Activated naive CD4-positive, alpha-beta T cell treated with anti-CD3 and anti-CD28 coated beads, Interleukin-2, amount 10 ng/mL, durations not matched to agents 7 days and 5 days (primary cell): ENCODE data around the gene FBN3.
"Not testable (repeated sequence)": the region's sequence is repeated elsewhere in the genome, so short reads cannot be mapped to it uniquely, and the experiment has no call there.

ENCODE experiments used
- CTCF ChIA-PET: fragments of 350-600 bp; sonication (Branson Sonifier 250); formaldehyde crosslinking; loops from one replicate; lab custom pipeline; 2021; ENCODE audit warnings: antibody characterized with exemption; lab: Charles Lee
- DNase-seq: peaks from one replicate; pipeline ENCODE4 v3.0.0-alpha.2; 2020
- H3K27ac Mint-ChIP-seq: one replicate; pipeline ENCODE4 v1.8.0; 2021; ENCODE audit warnings: mild to moderate bottlenecking, moderate library complexity, mixed read lengths
- H3K27me3 Mint-ChIP-seq: one replicate; pipeline ENCODE4 v1.8.0; 2021; ENCODE audit warnings: mild to moderate bottlenecking, mixed read lengths
- H3K36me3 Mint-ChIP-seq: one replicate; pipeline ENCODE4 v1.8.0; 2021; ENCODE audit warnings: mixed read lengths
- H3K4me1 Mint-ChIP-seq: one replicate; pipeline ENCODE4 v1.8.0; 2021; ENCODE audit warnings: mixed read lengths
- H3K4me3 Mint-ChIP-seq: one replicate; pipeline ENCODE4 v1.8.0; 2021; ENCODE audit warnings: mild to moderate bottlenecking, moderate library complexity, mixed read lengths
- H3K9me3 Mint-ChIP-seq: one replicate; pipeline ENCODE4 v1.8.0; 2021; ENCODE audit warnings: mixed read lengths

FBN3 gene

GRCh38 chr19:8028951-8029491, 120.4 kb downstream of the FBN3 start:
- no peaks in the 10 kb centered on the region for H3K36me3 Mint-ChIP-seq
- CTCF ChIA-PET = no interaction called here

DNA sequence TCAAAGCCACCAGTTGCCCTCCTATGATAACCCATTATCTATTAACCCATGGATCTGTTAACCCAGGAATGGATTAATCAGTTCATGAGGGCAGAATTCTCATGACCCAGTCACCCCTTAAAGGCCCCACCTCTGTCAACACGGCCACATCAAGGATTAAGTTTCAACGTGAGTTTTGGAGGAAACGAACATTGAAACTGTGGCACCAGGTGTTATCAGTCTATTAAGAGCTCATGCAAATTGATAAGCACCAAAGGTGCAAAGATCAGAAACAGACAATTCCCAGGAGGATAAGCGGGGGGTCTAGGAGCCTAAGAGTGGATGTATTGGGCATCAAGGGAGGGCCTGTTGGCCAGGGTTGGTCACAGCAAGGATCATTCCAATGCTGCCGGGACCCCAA, 124.1 kb downstream of the FBN3 start:
- no peaks in the 10 kb centered on the region for H3K9me3 Mint-ChIP-seq
- DNase-seq = no peak
- H3K27me3 Mint-ChIP-seq = peaks cover 4% of the 10 kb centered on the region
- H3K4me1 Mint-ChIP-seq = no peaks in the 10 kb centered on the region
- no peak overlapping the region for H3K4me3 Mint-ChIP-seq
- H3K27ac Mint-ChIP-seq = no peak overlapping the region
- CTCF ChIA-PET = no interaction called here
- no peaks in the 10 kb centered on the region for H3K36me3 Mint-ChIP-seq

More at GRCh38 chr19:8028951-8029491, 120.4 kb downstream of the FBN3 start:
- H3K27me3 Mint-ChIP-seq = peaks cover 26% of the 10 kb centered on the region
- no peak for DNase-seq
- no peaks in the 10 kb centered on the region for H3K9me3 Mint-ChIP-seq
- no peak overlapping the region for H3K27ac Mint-ChIP-seq
- H3K4me1 Mint-ChIP-seq = no peaks in the 10 kb centered on the region
- H3K4me3 Mint-ChIP-seq = no peak overlapping the region

DNA sequence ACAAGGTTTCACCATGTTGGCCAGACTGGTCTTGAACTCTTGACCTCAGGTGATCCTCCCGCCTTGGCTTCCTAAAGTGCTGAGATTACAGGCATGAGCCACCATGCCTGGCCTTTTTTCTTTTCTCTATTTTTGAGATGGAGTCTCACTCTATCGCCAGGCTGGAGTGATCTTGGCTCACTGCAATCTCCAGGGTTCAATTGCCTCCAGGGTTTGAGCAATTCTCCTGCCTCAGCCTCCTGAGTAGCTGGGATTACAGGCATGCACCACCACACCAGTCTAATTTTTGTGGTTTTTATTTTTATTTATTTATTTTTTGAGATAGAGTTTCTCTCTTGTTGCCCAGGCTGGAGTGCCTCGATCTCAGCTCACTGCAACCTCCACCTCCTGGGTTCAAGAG, 125.1 kb downstream of the FBN3 start:
- not testable (repeated sequence) for H3K4me3 Mint-ChIP-seq, H3K4me1 Mint-ChIP-seq, H3K27me3 Mint-ChIP-seq, H3K36me3 Mint-ChIP-seq, H3K9me3 Mint-ChIP-seq, H3K27ac Mint-ChIP-seq, DNase-seq
- CTCF ChIA-PET = interaction anchor here (0.8 kb wide), 1 partner anchor 81 kb away, joined by 3 read pairs; the partner anchor contains the start of gene TIMM44

DNA sequence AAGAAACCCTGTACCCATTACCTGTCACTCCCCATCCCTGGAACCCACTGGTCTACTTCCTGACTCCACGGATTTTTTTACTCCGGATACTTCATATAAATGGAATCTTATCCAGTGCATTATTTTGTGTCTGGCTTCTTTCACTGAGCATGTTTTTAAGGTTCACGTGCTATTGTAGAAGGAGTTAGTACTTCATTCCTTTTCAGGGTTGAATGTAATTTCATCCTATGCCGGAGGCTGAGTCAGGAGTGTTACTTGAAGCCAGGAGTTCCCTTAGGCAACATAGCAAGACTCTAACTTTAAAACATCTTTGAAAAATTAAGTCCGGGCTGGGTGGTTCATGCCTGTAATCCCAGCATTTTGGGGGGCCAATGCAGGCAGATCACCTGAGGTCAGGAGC, 126.0 kb downstream of the FBN3 start:
- H3K27me3 Mint-ChIP-seq = no peaks in the 10 kb centered on the region
- no peak overlapping the region for H3K27ac Mint-ChIP-seq
- no peaks in the 10 kb centered on the region for H3K4me1 Mint-ChIP-seq
- no peak for DNase-seq
- H3K9me3 Mint-ChIP-seq = no peaks in the 10 kb centered on the region
- CTCF ChIA-PET = no interaction called here
- H3K4me3 Mint-ChIP-seq = no peak overlapping the region
- no peaks in the 10 kb centered on the region for H3K36me3 Mint-ChIP-seq

- CTCF ChIA-PET = no interaction called here
- Mint-ChIP-seq H3K9me3 (no peaks in the 10 kb centered on the region), H3K36me3 (no peaks in the 10 kb centered on the region), H3K4me1 (peaks cover 8% of the 10 kb centered on the region), H3K4me3 (no peak overlapping the region), H3K27me3 (no peaks in the 10 kb centered on the region), H3K27ac (no peak overlapping the region)
- no peak for DNase-seq
These were observed 127.1 kb downstream of the FBN3 start for GRCh38 chr19:8022275-8022674.

- Mint-ChIP-seq H3K27ac (no peak overlapping the region), H3K9me3 (no peaks in the 10 kb centered on the region), H3K27me3 (no peaks in the 10 kb centered on the region), H3K4me1 (peaks cover 8% of the 10 kb centered on the region), H3K4me3 (no peak overlapping the region), H3K36me3 (no peaks in the 10 kb centered on the region)
- DNase-seq = no peak
- CTCF ChIA-PET = no interaction called here
These were observed 128.0 kb downstream of the FBN3 start for GRCh38 chr19:8021374-8021773.

- H3K36me3 Mint-ChIP-seq = no peaks in the 10 kb centered on the region
- DNase-seq = no peak
- H3K4me3 Mint-ChIP-seq = no peak overlapping the region
- H3K4me1 Mint-ChIP-seq = peaks cover 8% of the 10 kb centered on the region
- H3K9me3 Mint-ChIP-seq = no peaks in the 10 kb centered on the region
- CTCF ChIA-PET = no interaction called here
- no peak overlapping the region for H3K27ac Mint-ChIP-seq
- no peaks in the 10 kb centered on the region for H3K27me3 Mint-ChIP-seq
These were observed 128.7 kb downstream of the FBN3 start for GRCh38 chr19:8020681-8021080.

DNA sequence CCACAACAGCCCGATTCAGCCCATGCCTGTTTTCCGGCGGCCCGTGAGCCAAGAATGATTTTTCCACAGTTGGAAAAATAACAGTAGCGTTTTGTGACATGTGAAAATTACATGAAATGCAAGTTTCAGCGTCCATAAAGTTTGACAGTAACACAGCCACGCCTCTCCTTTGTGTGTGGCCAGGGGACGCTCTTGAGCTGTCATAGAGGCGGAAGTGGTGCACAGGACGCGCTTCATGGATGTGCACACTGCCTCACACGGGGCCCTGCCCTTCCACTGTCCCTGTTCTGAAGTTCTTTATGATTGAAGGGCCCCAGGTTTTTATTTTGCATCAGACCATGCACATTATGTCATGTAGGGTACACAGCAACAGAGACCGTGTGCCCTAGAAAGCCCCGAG, 131.6 kb downstream of the FBN3 start:
- no peak overlapping the region for H3K4me3 Mint-ChIP-seq
- H3K36me3 Mint-ChIP-seq = no peaks in the 10 kb centered on the region
- no peak overlapping the region for H3K27ac Mint-ChIP-seq
- no peaks in the 10 kb centered on the region for H3K9me3 Mint-ChIP-seq
- H3K27me3 Mint-ChIP-seq = no peaks in the 10 kb centered on the region
- H3K4me1 Mint-ChIP-seq = peaks cover 8% of the 10 kb centered on the region
- peak; percentile 55 for DNase-seq
- CTCF ChIA-PET = no interaction called here
